Duodenal mucosa (tissue), 2 donors: Measurements from ENCODE around the gene TMEM121.
"Not testable (repeated sequence)": the region's sequence is repeated elsewhere in the genome, so short reads cannot be mapped to it uniquely, and the experiment has no call there.

Experiments
- H3K27ac ChIP-seq: one replicate; pipeline ENCODE4 v1.7.0; 2013; ENCODE audit warnings: low read depth, low read length
- H3K27me3 ChIP-seq, 2 donors: one replicate each; pipeline ENCODE4 v1.7.0; 2013; ENCODE audit warnings: low read length in 2 of 2, control low read depth in 1 of 2; ENCODE audit not compliant: insufficient read depth in 2 of 2, control insufficient read depth in 1 of 2
- H3K36me3 ChIP-seq, 2 donors: one replicate each; pipeline ENCODE4 v1.7.0; 2013; ENCODE audit warnings: low read length in 2 of 2, control low read depth in 1 of 2; ENCODE audit not compliant: insufficient read depth in 2 of 2, control insufficient read depth in 1 of 2
- H3K4me1 ChIP-seq, 2 donors: one replicate each; pipeline ENCODE4 v1.7.0; 2013; ENCODE audit warnings: low read length in 2 of 2, control low read depth in 1 of 2; ENCODE audit not compliant: insufficient read depth in 2 of 2, control insufficient read depth in 1 of 2
- H3K4me3 ChIP-seq, 2 donors: one replicate each; pipeline ENCODE4 v1.7.0; 2013; ENCODE audit warnings: low read length in 2 of 2, low read depth in 1 of 2
- H3K9ac ChIP-seq, 2 donors: one replicate each; pipeline ENCODE4 v1.7.0; 2013; ENCODE audit warnings: low read length in 2 of 2, low read depth in 1 of 2
- H3K9me3 ChIP-seq, 2 donors: one replicate each; pipeline ENCODE4 v1.7.0; 2013; ENCODE audit warnings: low read length in 2 of 2, control low read depth in 1 of 2; ENCODE audit not compliant: control insufficient read depth in 1 of 2

The TMEM121 gene

GRCh38 chr14:105571181-105571951, 45.0 kb downstream of the TMEM121 start:
- H3K4me3 ChIP-seq, result not testable (repeated sequence)

GRCh38 chr14:105572063-105572462, 45.7 kb downstream of the TMEM121 start:
- H3K9me3 ChIP-seq, result not testable (repeated sequence)

More at GRCh38 chr14:105571181-105571951, 45.0 kb downstream of the TMEM121 start:
- H3K9ac ChIP-seq, H3K9me3 ChIP-seq, H3K36me3 ChIP-seq, H3K4me1 ChIP-seq, H3K27ac ChIP-seq, H3K27me3 ChIP-seq: not testable (repeated sequence)

GRCh38 chr14:105573841-105574240, 47.5 kb downstream of the TMEM121 start:
- H3K4me1 ChIP-seq, H3K9me3 ChIP-seq, H3K27ac ChIP-seq, H3K27me3 ChIP-seq, H3K36me3 ChIP-seq, H3K4me3 ChIP-seq, H3K9ac ChIP-seq: not testable (repeated sequence)

More at GRCh38 chr14:105572063-105572462, 45.7 kb downstream of the TMEM121 start:
- not testable (repeated sequence) for H3K4me3 ChIP-seq, H3K4me1 ChIP-seq, H3K9ac ChIP-seq, H3K27ac ChIP-seq, H3K27me3 ChIP-seq, H3K36me3 ChIP-seq

- H3K27ac ChIP-seq, H3K4me1 ChIP-seq, H3K4me3 ChIP-seq, H3K36me3 ChIP-seq, H3K9ac ChIP-seq, H3K9me3 ChIP-seq, H3K27me3 ChIP-seq: not testable (repeated sequence)
These were observed 48.0 kb downstream of the TMEM121 start for GRCh38 chr14:105574411-105574810.

GRCh38 chr14:105575016-105575700, 48.8 kb downstream of the TMEM121 start:
- not testable (repeated sequence) for H3K27ac ChIP-seq

GRCh38 chr14:105576525-105577088, 50.2 kb downstream of the TMEM121 start:
- no peak overlapping the region for H3K4me3 ChIP-seq
- no peaks in the 10 kb centered on the region for H3K27me3 ChIP-seq
- no peak overlapping the region for H3K9ac ChIP-seq
- no peaks in the 10 kb centered on the region for H3K9me3 ChIP-seq
- H3K27ac ChIP-seq, result no peak overlapping the region
- H3K36me3 ChIP-seq, result no peaks in the 10 kb centered on the region
- H3K4me1 ChIP-seq, result no peaks in the 10 kb centered on the region

More at GRCh38 chr14:105575016-105575700, 48.8 kb downstream of the TMEM121 start:
- H3K36me3 ChIP-seq, H3K4me3 ChIP-seq, H3K27me3 ChIP-seq, H3K9me3 ChIP-seq, H3K4me1 ChIP-seq, H3K9ac ChIP-seq: not testable (repeated sequence)

- Histone ChIP-seq H3K9me3 (no peaks in the 10 kb centered on the region), H3K4me1 (no peaks in the 10 kb centered on the region)
These were observed 51.0 kb downstream of the TMEM121 start for GRCh38 chr14:105577314-105577861.

GRCh38 chr14:105578070-105578469, 51.7 kb downstream of the TMEM121 start:
- Histone ChIP-seq H3K36me3 (no peaks in the 10 kb centered on the region), H3K27ac (no peak overlapping the region), H3K4me1 (no peaks in the 10 kb centered on the region), H3K27me3 (no peaks in the 10 kb centered on the region), H3K9ac (no peak overlapping the region), H3K9me3 (peaks cover 0 to 4% of the 10 kb centered on the region in 2 donors), H3K4me3 (no peak overlapping the region)

More at GRCh38 chr14:105577314-105577861, 51.0 kb downstream of the TMEM121 start:
- no peak overlapping the region for H3K9ac ChIP-seq
- H3K4me3 ChIP-seq, result no peak overlapping the region
- H3K27ac ChIP-seq, result peak overlapping the region; percentile 32
- no peaks in the 10 kb centered on the region for H3K36me3 ChIP-seq
- H3K27me3 ChIP-seq, result no peaks in the 10 kb centered on the region

- H3K36me3 ChIP-seq, H3K4me3 ChIP-seq, H3K9ac ChIP-seq, H3K4me1 ChIP-seq, H3K9me3 ChIP-seq, H3K27me3 ChIP-seq, H3K27ac ChIP-seq: not testable (repeated sequence)
These were observed 52.8 kb downstream of the TMEM121 start for GRCh38 chr14:105579221-105579620.
